ENCODE measurements around the gene DTNBP1.

Gene DTNBP1

DNA sequence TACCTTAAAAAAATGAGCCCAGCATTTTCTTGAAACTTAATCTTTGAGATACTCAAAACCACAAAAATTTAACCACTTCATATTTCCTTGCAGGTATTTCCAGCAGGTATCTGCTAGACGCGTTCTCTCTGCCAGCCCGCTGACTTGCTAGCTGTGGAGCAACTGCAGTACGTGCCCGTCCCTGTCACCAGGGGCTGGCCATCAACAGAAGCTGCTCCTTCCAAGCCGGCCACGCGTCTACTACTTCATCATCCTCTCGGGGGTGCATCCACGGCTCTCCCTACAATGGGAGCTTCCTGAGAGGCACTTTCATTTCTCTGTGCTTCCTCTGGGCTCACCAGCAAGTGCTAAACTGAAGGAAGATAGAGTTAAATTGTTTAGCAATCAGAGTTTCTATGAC lies 132.4 kb downstream of the DTNBP1 start:
- DNase-seq, result no peak

DNA sequence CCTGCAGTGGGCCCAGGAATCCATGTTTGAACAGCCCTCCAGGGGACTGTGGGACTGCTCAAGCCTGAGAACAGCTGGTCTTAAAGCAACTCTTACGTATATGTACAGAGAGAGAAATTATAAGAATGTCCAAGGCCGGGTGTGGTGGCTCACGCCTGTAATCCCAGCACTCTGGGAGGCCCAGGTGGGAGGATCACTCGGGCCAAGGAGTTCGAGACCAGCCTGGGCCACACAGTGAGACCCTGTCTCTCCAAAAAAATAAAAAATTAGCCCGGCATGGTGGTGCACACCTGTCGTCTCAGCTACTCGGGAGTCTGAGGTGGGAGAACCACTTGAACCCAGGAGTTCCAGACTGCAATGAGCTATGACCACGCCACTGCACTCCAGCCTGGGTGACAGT lies 134.0 kb downstream of the DTNBP1 start:
- no peak for DNase-seq

DNA sequence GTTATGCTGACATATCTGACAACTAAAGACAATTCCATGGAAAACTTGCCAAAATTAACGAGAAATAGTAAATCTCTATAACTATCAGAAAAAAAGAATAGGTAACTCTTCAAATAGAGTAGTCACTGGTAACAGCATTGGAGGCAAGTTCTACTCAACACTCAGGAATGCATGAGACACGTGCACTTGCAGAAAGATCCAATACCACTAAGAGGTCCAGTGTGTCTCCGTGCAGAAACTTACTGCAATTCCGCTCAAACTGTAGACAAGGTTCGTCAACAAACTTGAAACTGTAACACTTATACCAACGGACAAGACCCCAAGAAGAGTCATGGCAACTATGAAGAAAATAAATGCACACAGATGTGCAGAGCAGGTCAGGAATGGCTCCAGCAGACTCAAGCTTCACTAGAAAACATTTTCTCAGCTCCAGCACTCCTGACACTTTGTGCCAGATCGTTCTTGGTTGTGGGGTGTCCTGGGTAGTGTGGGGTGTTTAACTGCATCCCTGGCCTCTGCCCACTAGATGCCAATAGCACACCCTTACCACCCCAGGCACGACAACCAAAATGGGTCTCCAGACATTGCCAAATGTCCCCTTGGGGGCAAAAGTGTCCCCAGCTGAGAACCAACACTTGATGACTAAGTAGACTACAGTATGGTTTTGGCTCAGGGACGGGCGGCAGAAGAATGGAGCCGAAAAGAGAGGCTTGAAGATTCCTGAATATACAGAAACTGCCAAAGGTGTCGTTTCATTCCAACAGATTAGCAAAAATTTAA lies 134.8 kb downstream of the DTNBP1 start:
- peak; percentile 8 for DNase-seq

DNA sequence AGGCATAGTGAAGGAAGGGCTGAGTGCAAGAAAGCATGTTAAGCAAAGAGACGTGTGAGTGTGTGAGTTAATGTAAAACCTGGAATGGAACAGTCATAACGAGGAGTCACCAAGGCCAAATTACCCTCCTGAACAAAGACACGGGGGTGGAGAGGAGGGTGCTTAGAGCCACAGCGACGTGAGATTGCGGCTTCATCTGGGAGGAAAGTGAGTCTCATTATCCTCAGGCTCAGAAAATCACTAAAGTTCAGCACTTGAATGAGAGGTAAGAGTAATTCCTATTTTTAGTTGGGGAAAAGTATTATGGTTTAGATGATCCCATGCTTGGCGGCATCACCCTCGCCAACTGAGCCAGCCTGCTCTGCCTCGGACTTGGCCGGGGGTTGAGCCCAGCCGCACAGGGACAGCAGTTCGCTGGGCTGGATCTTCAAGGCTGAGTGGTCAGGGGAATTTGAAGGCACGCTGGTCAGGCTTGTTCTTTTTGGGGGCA lies 136.6 kb downstream of the DTNBP1 start:
- DNase-seq, result no peak

DNA sequence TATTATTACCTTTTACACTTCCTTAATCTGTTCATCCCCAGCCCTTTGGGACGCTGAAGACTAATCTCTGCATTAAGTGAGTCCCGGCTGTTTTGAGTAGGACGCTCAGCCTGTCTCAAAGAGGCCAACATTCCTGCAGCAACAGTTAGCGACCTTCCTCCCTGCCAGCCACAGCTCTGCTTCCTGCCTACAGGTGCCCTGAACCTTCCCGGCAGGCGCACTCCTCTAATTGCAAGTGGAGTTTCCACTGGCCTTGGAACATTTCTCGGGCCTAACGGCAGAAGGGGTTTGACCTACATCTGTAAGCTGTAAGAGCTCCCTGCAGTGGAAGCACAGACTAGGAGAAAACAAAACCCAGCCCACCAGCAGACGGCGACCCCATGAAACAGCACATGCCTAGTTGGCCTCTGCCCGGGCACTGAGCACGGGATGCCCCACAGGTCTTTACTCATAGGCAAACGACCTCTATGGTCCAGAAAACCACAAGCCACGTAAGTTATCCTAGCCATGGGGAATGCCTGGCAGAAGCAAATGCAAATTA lies 137.9 kb downstream of the DTNBP1 start:
- DNase-seq, result no peak

DNA sequence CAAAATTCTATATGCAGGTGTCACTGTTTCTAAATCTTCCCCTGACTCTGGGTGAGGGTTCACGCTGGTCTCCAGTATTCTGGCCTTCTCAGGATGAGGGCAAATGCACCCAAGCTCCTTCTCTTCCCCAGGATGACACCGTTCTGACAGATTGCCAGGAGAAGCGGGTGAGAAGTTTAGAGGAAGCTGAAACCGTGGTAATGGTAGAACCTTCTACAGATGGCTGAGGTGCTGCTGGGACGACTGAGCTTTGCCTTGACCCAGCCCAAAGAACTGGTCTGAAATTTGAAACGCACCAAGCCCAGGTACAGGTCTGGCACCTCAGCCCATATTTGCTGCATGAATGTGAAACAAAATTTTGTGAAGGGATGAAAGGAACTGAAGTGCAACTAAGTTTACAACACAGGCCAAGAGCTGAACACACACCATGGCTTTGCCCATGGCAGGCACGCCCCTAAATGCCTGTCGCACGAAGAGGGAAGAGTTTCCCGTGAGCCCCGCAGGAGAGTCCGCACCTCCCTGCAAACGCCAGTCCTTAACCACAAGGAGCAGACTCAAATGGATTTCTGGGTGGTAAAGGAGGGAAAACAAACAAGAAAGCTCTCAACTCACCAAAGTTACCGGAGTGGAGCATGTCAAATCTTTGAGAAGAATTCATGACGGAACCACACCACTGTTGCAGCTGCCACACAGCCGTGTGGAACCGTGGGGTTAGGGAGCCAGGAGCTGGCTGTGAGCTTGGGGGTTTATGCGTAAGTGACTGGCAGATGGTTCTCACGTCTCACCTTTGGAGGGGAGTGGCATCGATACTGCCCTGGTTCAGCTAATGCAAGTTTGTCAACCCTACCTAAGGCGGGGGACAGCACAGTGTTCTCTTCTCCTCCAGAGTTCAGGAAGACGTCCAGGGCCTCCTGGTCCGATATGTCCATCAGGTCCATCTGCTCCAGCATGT lies 138.9 kb downstream of the DTNBP1 start:
- DNase-seq, result no peak

DNA sequence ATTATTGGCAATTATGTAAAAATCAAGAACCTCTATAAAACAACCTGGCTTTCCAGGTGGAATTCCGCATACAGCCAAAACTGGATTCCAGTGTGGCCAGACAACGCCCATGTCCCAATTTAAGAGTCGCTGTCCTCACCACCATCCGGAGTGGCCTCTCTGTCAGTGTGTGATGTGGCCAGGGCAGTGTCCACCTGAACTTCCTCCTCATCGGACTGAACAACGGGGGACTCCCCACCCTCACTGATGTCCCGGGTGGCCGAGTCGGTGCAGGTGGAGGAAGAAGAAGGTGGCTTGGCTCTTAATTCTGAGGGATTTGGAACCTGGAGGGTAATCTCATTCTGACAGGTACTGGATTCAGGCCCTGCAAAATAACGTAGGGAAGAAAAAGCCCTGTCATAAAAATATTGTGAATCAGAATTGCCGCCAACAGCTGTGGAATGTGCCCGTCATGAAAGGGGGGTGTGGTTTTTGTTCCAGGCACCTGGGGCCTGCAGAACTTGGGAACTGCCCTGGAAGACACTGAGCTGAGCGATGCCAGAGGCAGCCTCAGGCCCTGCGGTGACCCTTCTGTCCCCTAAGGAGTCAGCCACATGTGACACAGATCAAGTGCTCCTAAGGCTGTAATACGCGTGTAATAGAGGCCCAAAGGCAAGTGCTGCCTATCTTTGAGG lies 139.8 kb downstream of the DTNBP1 start:
- DNase-seq, result no peak

DNA sequence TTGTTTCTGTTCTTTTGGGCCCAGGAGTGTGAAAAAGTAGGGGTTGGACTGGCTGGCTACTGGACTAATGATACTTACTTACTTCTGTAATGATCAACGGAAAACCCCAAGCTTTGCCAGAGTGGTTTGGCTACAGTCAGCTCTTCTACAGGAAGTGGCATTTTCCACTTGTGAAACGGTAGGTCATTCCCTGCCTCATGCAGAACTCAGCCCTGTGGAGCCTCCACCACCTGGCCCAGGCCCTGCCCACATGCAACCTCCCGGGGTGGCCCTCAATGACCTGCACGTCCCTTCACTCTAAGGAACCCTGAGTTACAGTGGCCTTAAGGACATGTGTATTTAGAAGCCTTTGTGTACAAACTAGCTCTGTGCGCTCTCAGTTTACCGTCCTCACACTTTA lies 140.4 kb downstream of the DTNBP1 start:
- DNase-seq, result no peak

DNA sequence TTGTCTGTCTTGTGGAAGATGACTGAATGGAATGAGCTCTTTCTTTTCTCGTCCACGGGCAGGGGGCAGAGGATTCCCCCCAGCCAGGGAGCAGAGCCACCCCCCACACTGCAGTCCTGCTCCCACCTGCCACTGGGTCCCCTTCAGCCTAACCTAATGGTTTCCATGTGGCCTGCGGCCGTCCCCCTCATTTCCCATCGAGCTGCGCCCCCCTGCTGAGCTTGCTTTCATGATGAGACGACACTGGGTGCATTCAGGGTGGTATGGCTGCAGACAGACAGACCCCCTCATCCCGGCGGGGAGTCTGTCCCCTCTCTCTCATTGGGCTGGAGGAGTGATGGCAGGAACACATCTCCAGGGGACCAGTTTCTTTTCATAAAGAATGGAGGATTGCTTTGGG lies 140.8 kb downstream of the DTNBP1 start:
- DNase-seq, result no peak

DNA sequence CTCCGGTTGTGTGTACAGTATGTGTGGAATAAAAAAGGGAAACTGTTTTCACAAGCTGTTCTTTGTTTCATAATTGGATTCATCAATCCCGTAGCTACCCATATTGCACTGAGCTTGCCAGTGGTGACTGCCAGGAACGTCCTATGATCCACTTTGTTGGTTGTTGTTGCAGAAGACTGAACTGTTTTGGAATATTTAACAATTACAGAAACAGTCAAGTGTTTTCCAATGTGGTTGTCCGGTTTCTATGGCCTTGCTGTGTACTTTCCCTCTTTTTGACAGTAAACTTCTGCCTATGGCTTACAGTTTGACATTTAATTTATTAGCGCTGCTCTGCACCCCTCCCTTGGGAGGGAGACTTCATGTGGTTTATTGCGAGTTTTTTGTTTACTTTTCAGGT lies 141.2 kb downstream of the DTNBP1 start:
- no peak for DNase-seq

DNA sequence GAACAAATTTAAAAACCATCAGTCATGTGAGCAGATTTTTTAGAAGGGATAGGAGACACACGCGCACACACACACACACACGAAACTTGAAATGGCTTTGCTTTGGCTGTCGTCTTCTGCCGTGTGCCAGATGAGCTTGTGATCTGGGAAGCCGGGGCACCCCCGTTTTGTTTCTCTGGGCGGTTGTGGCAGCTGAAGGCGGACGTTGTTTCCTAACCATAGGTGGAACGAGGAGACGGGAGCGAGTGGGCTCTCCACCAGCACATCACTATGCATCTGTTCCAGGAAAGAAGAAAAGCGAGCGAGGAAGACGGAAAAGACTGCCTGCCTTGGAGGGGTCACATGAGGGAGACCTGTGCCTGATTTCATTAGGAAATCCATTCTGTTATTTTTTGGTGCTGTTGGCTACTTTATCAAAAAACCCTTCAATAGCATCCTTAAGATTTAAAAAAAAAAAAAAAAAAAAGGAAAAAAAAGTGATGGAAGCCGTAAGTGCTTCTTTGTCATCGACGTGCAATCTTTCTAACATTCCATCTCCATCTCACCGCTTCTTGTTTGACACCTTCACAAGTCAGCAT lies 142.1 kb downstream of the DTNBP1 start:
- DNase-seq, result no peak

DNA sequence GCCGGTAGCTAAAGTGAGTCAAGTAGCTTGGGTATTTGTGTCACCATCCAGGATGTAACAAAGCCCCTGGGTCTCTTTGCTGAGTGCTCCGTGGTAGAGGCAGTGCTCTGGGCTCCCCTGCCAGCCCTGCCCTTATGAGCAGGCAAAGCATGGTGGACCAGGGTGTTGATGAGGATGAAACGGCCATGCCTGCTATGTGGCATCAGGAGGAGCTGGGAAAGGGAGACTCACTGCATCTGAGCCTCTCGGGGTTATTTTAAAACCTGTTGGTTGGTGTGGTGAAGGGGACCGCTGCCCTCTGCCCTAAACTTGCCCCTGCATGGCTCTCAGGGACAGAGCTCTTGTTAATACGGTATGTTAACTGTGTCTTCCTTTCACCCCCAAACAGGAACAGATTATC lies 143.1 kb downstream of the DTNBP1 start:
- DNase-seq, result no peak

DNA sequence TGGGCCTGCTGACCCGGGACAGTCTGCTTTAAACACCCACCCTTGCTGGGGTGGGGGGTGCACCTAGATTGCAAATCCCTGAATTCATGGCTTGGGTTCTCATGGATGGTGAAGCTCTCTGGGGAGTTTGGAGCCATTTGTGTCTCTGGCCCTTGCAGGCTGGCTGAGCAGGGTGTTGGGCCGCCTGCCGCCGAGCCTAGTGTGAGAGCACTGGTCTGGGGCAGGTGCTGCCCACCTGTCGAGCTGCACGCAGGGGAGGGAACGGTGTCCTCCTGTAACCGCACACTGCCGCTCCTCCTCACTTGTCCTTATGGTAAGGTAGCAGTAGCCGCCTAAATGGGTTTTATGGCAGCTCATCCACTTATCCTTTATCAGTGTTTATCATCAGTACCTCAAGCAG lies 143.9 kb downstream of the DTNBP1 start:
- DNase-seq, result no peak

DNA sequence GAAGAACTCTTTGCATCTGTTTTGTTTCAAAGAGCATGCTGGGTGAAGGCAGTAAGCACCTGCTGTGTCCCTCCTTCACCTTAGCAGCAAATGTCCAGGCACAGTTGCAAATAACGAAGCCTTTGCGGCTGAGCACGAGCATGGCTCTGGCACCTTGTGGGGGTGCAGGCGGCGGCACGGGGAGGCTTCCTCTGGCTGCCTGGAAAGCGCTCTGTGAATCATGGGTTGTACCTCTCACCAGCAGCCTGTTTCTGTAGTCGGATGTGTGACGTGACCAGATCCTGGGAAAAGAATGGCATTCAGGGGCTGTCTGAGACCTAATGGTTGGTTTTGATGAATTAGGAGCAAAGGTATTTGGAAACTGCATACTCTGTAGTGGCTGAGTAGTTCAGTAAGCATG lies 144.8 kb downstream of the DTNBP1 start:
- peak; percentile 21 for DNase-seq

DNA sequence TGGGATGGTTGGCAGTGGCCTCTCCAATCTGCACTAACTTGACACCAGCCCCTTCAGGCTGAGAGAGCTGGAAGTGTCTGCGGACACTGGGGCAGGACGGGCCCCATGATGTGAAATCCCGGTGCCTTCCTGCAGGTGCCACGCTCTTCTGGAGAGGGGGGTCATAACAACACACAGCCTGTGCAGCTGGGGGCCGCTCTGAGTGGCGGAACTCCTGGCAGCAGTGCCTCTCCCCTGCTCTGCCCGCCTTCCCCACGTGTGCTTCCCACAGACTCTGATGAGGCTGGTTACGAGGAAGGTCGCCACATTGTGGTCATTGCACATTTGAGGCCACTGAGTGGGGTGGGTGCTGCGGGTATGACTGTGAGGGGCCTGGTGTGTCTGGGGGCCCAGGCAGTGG lies 145.2 kb downstream of the DTNBP1 start:
- DNase-seq, result no peak

DNA sequence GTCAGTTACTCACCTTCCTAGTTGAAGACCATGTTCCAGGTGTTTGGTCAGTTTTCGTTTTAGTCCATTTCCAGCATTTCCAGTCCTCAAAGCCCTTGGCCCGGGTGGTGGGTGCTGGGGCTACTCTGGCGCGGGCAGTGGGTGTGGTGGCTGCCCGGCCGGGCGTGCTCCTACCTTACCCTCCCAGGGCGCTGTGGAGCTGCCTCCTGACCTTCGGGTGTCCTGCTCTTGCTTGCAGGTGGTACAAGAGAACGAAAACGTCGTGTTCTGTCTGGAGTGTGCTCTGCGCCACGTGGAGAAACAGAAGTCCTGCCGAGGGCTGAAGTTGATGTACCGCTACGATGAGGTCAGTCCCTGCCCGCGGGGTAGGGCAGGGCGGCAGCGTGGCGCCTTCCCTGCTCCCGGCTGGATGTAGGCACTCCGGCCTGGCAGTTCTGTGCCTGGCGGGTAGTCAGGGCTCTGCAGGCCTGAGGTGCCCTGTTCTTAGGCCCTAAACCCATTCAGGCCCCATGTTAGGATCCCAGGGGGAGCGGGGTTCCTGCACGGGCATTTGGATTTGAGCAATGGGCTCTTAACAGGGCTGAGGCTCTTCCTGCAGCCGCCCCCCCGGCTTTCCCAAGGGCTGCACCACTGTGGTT lies 145.8 kb downstream of the DTNBP1 start:
- DNase-seq, result no peak

DNA sequence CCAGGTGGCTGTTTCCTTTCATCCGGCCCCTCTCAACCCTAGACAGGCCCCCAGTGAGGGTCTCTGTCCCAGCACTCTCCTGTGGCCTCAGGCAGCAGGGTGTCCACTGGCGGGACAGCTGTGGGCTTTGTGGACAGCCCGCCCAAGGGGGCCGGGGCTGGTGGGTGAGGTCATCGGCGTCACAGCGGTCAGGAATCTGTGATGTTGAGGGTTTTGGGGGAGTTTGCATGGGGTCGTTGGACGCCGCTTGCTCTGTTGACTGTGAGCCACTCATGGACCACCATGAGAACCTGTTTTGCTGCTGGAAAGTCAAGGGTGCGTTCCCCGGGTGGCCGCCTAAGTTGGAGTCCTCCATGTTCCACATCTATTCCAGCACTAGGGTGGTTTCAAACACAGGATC lies 146.4 kb downstream of the DTNBP1 start:
- DNase-seq, result no peak

DNA sequence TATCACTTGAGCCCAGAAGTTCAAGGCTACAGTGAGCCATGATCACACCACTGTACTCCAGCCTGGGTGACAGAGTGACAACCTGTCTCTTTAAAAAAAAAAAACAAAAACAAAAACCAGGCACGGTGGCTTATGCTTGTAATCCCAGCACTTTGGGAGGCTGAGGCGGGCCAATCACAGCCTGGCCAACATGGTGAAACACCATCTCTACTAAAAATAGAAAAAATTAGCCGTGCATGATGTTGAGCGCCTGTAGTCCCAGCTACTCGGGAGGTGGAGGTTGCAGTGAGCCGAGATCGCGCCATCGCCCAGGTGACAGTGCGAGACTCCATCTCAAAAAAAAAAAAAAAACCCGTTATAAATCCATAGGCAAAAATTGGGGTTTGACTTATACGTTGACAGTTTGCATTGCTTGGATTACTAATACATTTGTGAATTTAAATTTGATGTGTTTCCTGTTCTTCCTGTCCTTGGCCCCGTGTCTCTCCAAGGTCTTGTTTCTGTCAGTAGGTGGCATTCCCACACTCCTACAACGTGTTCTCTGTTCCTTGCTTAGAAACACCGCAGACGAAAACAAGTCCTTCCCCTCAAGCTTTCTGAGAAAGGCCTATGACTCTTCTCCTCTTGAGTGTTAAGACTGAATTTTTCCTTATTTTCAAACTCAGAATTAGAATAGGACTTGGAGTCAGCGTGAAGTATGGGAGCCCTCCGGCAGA lies 147.0 kb downstream of the DTNBP1 start:
- no peak for DNase-seq

DNA sequence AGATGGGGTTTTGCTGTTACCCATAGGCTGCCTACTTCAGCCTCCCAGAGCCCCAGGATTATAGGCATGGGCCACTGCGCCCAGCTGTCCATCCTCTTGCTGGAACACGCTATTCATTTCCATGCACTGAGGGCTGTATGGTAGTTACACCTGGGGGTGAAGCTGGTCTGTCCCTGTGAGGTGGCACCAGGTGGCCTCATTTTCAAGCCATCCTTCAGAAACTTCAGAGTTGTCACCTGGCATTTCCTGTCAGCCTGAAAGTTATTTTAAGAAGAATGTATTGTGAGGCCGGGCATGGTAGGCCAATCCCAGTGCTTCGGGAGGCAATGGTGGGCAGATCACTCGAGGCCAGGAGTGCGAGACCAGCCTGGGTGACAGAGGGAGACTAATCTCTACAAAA lies 147.6 kb downstream of the DTNBP1 start:
- no peak for DNase-seq

DNA sequence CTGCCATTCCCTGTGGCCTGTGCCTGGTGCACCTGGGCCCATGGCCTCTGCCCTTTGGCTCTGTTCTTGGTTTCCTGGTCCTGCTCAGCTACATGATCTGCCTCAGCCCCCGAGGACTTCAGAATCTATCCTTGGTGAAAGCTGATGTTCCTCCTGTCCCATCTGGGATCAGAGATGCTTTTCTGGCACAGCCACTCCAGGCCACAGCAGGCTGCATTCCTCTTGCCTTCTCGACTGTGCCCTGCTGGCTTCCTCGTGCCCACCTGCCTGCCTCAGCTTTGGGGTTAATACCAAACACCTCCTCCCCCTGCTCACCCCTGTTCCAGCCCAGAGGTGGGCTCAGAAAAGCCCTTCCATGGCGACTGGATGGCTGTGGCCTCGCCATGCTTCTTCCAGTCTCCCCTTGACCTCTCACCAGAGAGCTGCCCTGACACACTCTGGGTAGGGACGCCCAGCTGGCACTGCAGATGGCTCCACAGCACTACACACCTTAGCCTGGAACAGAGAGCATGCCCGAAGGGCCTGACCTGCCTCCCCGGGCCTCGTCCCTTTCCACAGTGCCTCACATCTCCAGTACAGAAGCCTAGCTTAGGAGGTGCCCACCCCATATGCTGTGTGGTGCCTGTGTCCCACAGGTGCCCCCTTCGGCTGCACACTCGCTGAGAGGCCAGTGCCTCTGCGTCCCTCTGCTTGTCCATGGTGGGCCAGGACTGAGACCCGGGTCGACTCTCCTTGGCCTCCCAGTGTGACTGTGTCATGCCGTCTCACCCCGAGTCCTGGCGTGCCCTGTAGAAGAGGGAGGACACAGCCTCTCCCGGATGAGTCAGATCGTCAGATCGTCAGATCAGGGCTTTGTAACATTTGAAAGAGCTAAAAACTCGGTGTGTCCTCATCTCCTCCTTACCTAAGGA lies 148.8 kb downstream of the DTNBP1 start:
- no peak for DNase-seq
